GM13976 (cell line): ENCODE data around the gene DUOXA1.

Experiments
- DNase-seq: peaks from one replicate; pipeline ENCODE4 v3.0.0; 2012; ENCODE audit warnings: low spot score
- CTCF ChIP-seq: IDR thresholded peaks from 2 replicates; pipeline ENCODE4 v1.5.1; 2012; ENCODE audit warnings: borderline replicate concordance, mild to moderate bottlenecking; ENCODE audit not compliant: insufficient read depth; ENCODE audit errors: extremely low read depth, missing control alignments, control extremely low read depth
- in situ Hi-C: fragments of 300-500 bp; cut with MboI; formaldehyde crosslinking; loops from one replicate; pipeline ENCODE4 v1.12.0; 2022; ENCODE audit warnings: low sequenced_read_pairs, mixed read lengths, inconsistent platforms; ENCODE audit not compliant: unreplicated experiment

Gene DUOXA1

GRCh38 chr15:45151998-45152828, 22.5 kb upstream of the DUOXA1 start:
- DNase-seq: no peak
- TF ChIP-seq CTCF: no peak
- in situ Hi-C loops: no loop called here

GRCh38 chr15:45150997-45151396, 21.3 kb upstream of the DUOXA1 start:
- no peak for DNase-seq
- in situ Hi-C loops: no loop called here
- no peak for TF ChIP-seq CTCF

- in situ Hi-C loops: no loop called here
- no peak for TF ChIP-seq CTCF
- no peak for DNase-seq
These were observed 20.8 kb upstream of the DUOXA1 start for GRCh38 chr15:45150481-45150880.

- DNase-seq: no peak
- TF ChIP-seq CTCF: no peak
- in situ Hi-C loops: no loop called here
These were observed 19.4 kb upstream of the DUOXA1 start for GRCh38 chr15:45149060-45149459.

- DNase-seq: no peak
- in situ Hi-C loops: no loop called here
- TF ChIP-seq CTCF: no peak
These were observed 18.7 kb upstream of the DUOXA1 start for GRCh38 chr15:45148076-45149059.

- DNase-seq: no peak
- in situ Hi-C loops: no loop called here
- TF ChIP-seq CTCF: no peak
These were observed 17.9 kb upstream of the DUOXA1 start for GRCh38 chr15:45147606-45148005.
